IPS-18a (cell line): ENCODE measurements around the gene KANK3.
"Not testable (repeated sequence)": the region's sequence is repeated elsewhere in the genome, so short reads cannot be mapped to it uniquely, and the experiment has no call there.

ENCODE experiments used
- H3K27ac ChIP-seq: one replicate; pipeline ENCODE4 v1.5.1; 2013; ENCODE audit warnings: low read length
- H3K27me3 ChIP-seq: one replicate; pipeline ENCODE4 v1.6.1; 2013; ENCODE audit warnings: mild to moderate bottlenecking, low read length; ENCODE audit not compliant: control insufficient read depth, insufficient read depth
- H3K36me3 ChIP-seq: one replicate; pipeline ENCODE4 v1.6.1; 2013; ENCODE audit warnings: low read depth, low read length; ENCODE audit not compliant: control insufficient read depth
- H3K4me1 ChIP-seq: one replicate; pipeline ENCODE4 v1.6.1; 2013; ENCODE audit warnings: low read depth, low read length; ENCODE audit not compliant: control insufficient read depth
- H3K4me3 ChIP-seq: one replicate; pipeline ENCODE4 v1.5.1; 2013; ENCODE audit warnings: low read length
- H3K9ac ChIP-seq: one replicate; pipeline ENCODE4 v1.6.1; 2013; ENCODE audit warnings: mild to moderate bottlenecking, low read length, moderate library complexity
- H3K9me3 ChIP-seq: one replicate; pipeline ENCODE4 v1.6.1; 2013; ENCODE audit warnings: low read depth, low read length; ENCODE audit not compliant: control insufficient read depth

The KANK3 gene

GRCh38 chr19:8349629-8350372 lies 6.7 kb upstream of the KANK3 start:
- not testable (repeated sequence) for H3K9me3 ChIP-seq, H3K4me1 ChIP-seq, H3K4me3 ChIP-seq, H3K27ac ChIP-seq, H3K27me3 ChIP-seq, H3K36me3 ChIP-seq, H3K9ac ChIP-seq

GRCh38 chr19:8343483-8343844 lies 402 bp upstream of the KANK3 start:
- peaks cover 40% of the 10 kb centered on the region for H3K27me3 ChIP-seq
- no peaks in the 10 kb centered on the region for H3K36me3 ChIP-seq
- H3K9me3 ChIP-seq = no peaks in the 10 kb centered on the region
- no peaks in the 10 kb centered on the region for H3K4me1 ChIP-seq
- no peak overlapping the region for H3K4me3 ChIP-seq
- H3K9ac ChIP-seq = no peak overlapping the region
- H3K27ac ChIP-seq = no peak overlapping the region

GRCh38 chr19:8342316-8342683 lies 762 bp downstream of the KANK3 start:
- no peaks in the 10 kb centered on the region for H3K36me3 ChIP-seq
- H3K27ac ChIP-seq = no peak overlapping the region
- no peak overlapping the region for H3K9ac ChIP-seq
- no peaks in the 10 kb centered on the region for H3K4me1 ChIP-seq
- H3K4me3 ChIP-seq = no peak overlapping the region
- peaks cover 40% of the 10 kb centered on the region for H3K27me3 ChIP-seq
- H3K9me3 ChIP-seq = no peaks in the 10 kb centered on the region

- not testable (repeated sequence) for H3K36me3 ChIP-seq, H3K4me3 ChIP-seq, H3K9ac ChIP-seq, H3K9me3 ChIP-seq, H3K27ac ChIP-seq, H3K4me1 ChIP-seq
- peaks cover 45% of the 10 kb centered on the region for H3K27me3 ChIP-seq
Observed at GRCh38 chr19:8341504-8341903, 1.6 kb downstream of the KANK3 start.

DNA sequence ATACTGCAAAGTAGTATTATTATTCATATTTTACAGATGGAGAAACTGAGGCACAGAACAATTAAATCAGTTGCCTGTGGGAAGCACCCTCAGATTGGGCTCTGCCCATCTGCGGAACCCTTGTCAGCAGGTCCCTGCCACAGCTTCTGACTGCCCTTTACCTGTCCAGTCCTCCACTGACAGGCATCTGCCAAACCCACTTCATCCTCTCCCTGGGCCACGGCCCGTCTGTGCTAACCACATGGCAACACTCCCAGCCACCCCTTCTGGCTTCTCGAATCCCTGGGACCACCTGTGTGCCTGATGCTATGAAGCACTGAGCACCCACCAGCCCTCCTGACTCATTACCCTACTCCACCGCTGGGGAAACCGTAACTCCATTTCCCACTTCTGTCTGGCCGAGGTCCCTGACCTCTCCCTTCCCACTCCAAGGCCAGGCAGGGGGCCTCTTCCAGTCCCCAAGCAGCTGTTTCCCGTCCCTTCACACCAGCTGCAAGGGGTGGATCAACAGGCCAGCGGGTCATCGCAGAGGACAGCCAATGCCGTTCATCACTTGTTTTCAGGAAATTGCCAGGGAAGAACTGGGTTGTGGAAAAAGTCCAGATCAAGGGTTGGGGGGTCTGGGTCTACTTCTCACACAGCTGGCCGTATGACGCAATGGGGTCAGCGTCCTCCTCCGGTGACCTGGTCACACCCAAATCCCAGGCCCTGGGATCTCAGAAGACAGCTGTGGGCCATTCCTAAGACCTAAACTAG lies 2.5 kb downstream of the KANK3 start:
- Histone ChIP-seq H3K9me3 (no peaks in the 10 kb centered on the region), H3K4me3 (no peak overlapping the region), H3K36me3 (no peaks in the 10 kb centered on the region), H3K27ac (no peak overlapping the region), H3K9ac (no peak overlapping the region), H3K27me3 (peaks cover 55% of the 10 kb centered on the region), H3K4me1 (no peaks in the 10 kb centered on the region)

DNA sequence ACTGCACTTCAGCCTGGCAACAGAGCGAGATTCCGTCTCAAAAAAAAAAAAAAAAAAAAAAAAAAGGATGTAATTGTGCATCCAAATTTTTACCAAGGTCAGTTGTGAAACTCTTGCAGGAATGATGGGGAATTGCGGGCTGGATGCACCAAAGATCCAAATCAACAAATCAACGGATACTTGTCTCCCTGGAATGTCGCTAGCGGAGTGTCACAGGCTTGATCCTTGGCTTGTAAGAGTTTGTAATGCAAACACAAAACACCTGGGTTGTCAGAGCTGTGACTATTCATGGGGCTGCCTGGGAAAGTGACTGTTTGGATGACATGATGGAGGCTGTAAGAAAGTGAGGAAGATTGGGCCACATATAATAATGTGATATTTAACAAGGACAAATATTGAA lies 4.2 kb downstream of the KANK3 start:
- no peak overlapping the region for H3K9ac ChIP-seq
- H3K27ac ChIP-seq = no peak overlapping the region
- H3K9me3 ChIP-seq = no peaks in the 10 kb centered on the region
- no peaks in the 10 kb centered on the region for H3K36me3 ChIP-seq
- H3K4me3 ChIP-seq = no peak overlapping the region
- no peaks in the 10 kb centered on the region for H3K4me1 ChIP-seq
- peaks cover 63% of the 10 kb centered on the region for H3K27me3 ChIP-seq

GRCh38 chr19:8337728-8338127 lies 5.3 kb downstream of the KANK3 start:
- Histone ChIP-seq H3K4me1 (no peaks in the 10 kb centered on the region), H3K9ac (no peak overlapping the region), H3K9me3 (no peaks in the 10 kb centered on the region), H3K36me3 (no peaks in the 10 kb centered on the region), H3K4me3 (no peak overlapping the region), H3K27ac (no peak overlapping the region), H3K27me3 (peaks cover 64% of the 10 kb centered on the region)

DNA sequence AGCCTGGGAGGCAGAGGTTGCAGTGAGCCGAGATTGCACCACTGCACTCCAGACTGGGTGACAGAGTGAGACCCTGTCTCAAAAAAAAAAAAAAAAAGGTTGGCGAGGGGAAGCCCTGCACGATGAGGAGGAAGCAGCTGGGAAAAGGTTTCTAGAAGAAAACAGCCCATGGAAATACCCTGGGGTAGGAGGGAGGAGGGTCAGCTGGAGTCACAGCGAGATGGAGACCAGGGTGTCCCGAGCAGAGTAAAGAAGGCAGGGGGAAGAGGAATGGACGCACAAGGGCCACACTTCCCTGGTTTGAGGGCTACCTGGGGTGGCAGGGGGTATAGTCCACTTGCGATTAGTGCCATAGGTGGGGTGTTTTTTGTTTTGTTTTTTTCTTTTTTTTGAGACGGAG lies 6.4 kb downstream of the KANK3 start:
- H3K9ac ChIP-seq = no peak overlapping the region
- no peaks in the 10 kb centered on the region for H3K9me3 ChIP-seq
- H3K27me3 ChIP-seq = peaks cover 63% of the 10 kb centered on the region
- no peaks in the 10 kb centered on the region for H3K4me1 ChIP-seq
- H3K27ac ChIP-seq = no peak overlapping the region
- H3K4me3 ChIP-seq = no peak overlapping the region
- no peaks in the 10 kb centered on the region for H3K36me3 ChIP-seq

GRCh38 chr19:8336072-8336569 lies 6.9 kb downstream of the KANK3 start:
- Histone ChIP-seq H3K9ac (no peak overlapping the region), H3K36me3 (no peaks in the 10 kb centered on the region), H3K27me3 (peaks cover 65% of the 10 kb centered on the region), H3K4me3 (peak overlapping the region; percentile 24), H3K4me1 (no peaks in the 10 kb centered on the region), H3K27ac (no peak overlapping the region), H3K9me3 (no peaks in the 10 kb centered on the region)

DNA sequence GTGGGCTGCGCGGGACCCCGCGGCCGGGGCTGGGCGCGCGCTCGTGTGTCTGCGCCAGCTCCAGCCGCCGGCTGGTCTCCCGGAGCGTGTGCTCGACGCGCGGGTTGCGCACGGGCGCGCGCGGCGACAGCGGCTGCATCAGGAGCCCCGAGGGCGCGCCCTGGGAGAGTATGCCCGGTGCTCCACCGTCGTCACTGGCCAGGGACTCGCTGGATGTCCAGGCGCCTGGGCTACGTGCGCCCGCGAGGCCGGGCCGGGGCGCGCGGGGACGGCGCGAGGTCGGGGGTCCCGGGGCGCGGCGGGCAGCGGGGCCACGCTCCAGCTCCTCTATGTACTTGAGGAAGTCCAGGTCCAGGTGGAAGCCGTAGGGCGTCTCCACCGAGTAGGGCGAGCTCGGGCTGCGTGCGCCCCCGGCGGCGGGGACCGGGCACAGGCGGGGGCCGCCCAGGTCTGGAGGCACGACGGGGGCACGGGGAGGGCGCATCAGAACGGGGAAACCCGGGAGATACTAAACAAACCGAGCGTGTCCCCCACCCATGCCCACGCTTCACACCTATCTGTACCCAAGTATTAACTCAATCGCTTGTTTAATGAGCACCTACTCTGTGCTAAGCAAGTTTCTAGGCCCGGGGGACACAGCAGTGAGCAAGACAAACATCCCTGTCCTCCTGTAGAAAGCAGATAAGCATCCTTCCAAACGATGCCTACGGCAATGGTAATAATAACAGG lies 7.6 kb downstream of the KANK3 start:
- Histone ChIP-seq H3K36me3 (no peaks in the 10 kb centered on the region), H3K4me3 (peak overlapping the region; percentile 35), H3K27ac (no peak overlapping the region), H3K4me1 (no peaks in the 10 kb centered on the region), H3K9me3 (no peaks in the 10 kb centered on the region), H3K27me3 (peaks cover 59% of the 10 kb centered on the region), H3K9ac (no peak overlapping the region)

DNA sequence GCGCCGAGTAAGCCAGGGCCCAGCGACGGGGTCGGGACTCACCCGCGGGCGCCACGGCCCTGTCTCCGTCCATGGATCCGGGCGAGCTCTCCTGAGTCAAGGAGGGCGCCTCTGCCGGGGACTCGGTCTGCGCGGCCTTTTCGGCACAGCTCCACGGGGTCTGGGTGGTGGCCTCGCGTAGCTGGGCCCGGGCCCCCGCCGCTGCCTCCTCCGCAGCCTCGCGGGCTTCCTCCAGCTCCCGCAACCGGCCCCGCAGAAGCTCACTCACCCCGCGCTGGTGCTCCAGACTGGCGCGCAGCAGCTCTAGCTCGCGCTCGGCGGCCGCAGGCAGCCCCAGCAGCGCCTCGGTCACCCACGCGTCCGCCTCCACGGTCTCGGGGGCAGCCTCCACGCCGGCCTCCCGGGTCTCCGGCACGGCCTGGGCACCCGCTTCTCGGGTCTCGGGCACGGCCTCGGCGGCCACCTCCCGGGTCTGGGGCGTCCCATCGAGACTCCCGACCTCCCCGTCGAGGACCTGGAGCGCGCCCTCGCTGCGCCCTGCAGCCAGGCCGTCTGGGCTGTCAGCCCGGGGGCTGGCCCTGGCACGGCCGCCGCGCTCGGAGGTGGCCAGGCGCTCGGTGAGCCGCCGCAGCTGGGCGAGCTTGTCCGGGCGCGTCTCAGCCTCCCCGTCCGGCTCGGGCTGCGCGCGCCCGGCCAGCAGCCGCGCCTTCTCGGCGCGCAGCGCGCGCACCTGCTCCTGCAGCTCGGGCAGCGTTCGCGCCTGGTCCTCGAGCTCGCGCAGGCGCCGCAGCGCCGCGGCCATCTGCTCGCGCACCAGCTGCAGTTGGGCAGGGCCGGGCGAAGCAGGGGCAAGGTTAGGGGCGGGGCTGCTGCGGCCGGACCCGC lies 8.4 kb downstream of the KANK3 start:
- Histone ChIP-seq H3K27ac (no peak overlapping the region), H3K27me3 (peaks cover 57% of the 10 kb centered on the region), H3K36me3 (no peaks in the 10 kb centered on the region), H3K4me1 (no peaks in the 10 kb centered on the region), H3K4me3 (peak overlapping the region; percentile 40), H3K9me3 (no peaks in the 10 kb centered on the region), H3K9ac (no peak overlapping the region)
